DOHH2 (cell line): ENCODE measurements around the gene CNTN4.

Experiments used
- H3F3A ChIP-seq: fragments of 200-600 bp; sonication (generic), shearing (Covaris generic); 2 replicates; pipeline ENCODE4 v1.6.0; 2016; ENCODE audit warnings: antibody characterized with exemption, mild to moderate bottlenecking; ENCODE audit not compliant: control insufficient read depth, insufficient read depth
- H3K27ac ChIP-seq: fragments of 200-600 bp; sonication (generic); 2 replicates; pipeline ENCODE4 v1.5.1; 2014; ENCODE audit warnings: low read depth, mild to moderate bottlenecking, low read length, moderate library complexity
- H3K27me3 ChIP-seq: fragments of 200-600 bp; sonication (generic); 2 replicates; pipeline ENCODE4 v1.6.1; 2014; ENCODE audit warnings: mild to moderate bottlenecking, low read length, mixed read lengths; ENCODE audit not compliant: control insufficient read depth
- H3K36me3 ChIP-seq: fragments of 200-600 bp; sonication (generic); 2 replicates; pipeline ENCODE4 v1.6.1; 2014; ENCODE audit warnings: mild to moderate bottlenecking, low read length, moderate library complexity, mixed read lengths; ENCODE audit not compliant: control insufficient read depth
- H3K4me1 ChIP-seq: fragments of 200-600 bp; sonication (generic); 2 replicates; pipeline ENCODE4 v1.6.1; 2014; ENCODE audit warnings: mild to moderate bottlenecking, low read length, mixed read lengths; ENCODE audit not compliant: control insufficient read depth
- H3K4me2 ChIP-seq: fragments of 200-600 bp; sonication (generic); 2 replicates; pipeline ENCODE4 v1.6.0; 2014; ENCODE audit warnings: mild to moderate bottlenecking, low read length, moderate library complexity
- H3K4me3 ChIP-seq: fragments of 200-600 bp; sonication (generic); 2 replicates; pipeline ENCODE4 v1.5.1; 2014; ENCODE audit warnings: mild to moderate bottlenecking, low read length, mixed read lengths
- H3K79me2 ChIP-seq: fragments of 200-600 bp; sonication (generic); 2 replicates; pipeline ENCODE4 v1.6.1; 2014; ENCODE audit warnings: mild to moderate bottlenecking, low read length, mixed read lengths; ENCODE audit not compliant: control insufficient read depth
- H3K9me2 ChIP-seq: fragments of 200-600 bp; sonication (generic); replicated peaks from 2 replicates; pipeline ENCODE4 v1.6.1; 2014; ENCODE audit warnings: mild to moderate bottlenecking, low read length, mixed read lengths; ENCODE audit not compliant: control insufficient read depth
- H3K9me3 ChIP-seq: fragments of 200-600 bp; sonication (generic); 2 replicates; pipeline ENCODE4 v1.6.1; 2014; ENCODE audit warnings: antibody characterized with exemption, low read length, mixed read lengths; ENCODE audit not compliant: control insufficient read depth, insufficient read depth
- H4K20me1 ChIP-seq: fragments of 200-600 bp; sonication (generic); 2 replicates; pipeline ENCODE4 v1.6.0; 2014; ENCODE audit warnings: low read depth, mild to moderate bottlenecking, antibody characterized with exemption, low read length, moderate library complexity; ENCODE audit not compliant: control insufficient read depth, insufficient read depth
- EZH2phosphoT487 ChIP-seq: fragments of 200-600 bp; sonication (generic); IDR thresholded peaks from 2 replicates; pipeline ENCODE4 v1.6.1; 2017; ENCODE audit warnings: borderline replicate concordance, mild to moderate bottlenecking, antibody characterized with exemption, low read length, moderate library complexity, mixed read lengths
- TF ChIP-seq, protein P1 (sequence below): fragments of 200-600 bp; sonication (generic); IDR thresholded peaks from one replicate; pipeline ENCODE4 v1.5.1; 2014; ENCODE audit warnings: antibody characterized with exemption, mild to moderate bottlenecking, low read depth, low read length; ENCODE audit not compliant: poor library complexity, severe bottlenecking

Gene CNTN4

DNA sequence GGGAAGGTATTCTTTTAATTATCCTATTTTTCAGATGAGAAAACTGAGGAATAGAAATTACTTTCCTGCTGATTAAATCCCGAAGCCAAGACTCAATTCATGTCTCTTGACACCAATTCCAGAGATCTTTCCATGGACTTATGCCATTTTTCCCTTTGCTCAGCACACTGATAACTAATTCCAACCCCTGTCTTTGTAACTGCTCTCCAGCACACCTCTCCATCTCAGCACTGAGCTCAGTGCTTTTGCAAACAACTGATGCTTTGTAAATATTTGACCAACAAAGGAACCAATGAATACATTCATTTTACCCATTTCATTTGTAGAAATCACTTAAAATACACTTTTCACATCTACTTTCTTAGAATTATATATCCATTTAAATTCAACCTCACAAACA, 762.5 kb downstream of the CNTN4 start:
- H3K9me2 ChIP-seq = no peaks in the 10 kb centered on the region
- H3K36me3 ChIP-seq = no peaks in the 10 kb centered on the region

DNA sequence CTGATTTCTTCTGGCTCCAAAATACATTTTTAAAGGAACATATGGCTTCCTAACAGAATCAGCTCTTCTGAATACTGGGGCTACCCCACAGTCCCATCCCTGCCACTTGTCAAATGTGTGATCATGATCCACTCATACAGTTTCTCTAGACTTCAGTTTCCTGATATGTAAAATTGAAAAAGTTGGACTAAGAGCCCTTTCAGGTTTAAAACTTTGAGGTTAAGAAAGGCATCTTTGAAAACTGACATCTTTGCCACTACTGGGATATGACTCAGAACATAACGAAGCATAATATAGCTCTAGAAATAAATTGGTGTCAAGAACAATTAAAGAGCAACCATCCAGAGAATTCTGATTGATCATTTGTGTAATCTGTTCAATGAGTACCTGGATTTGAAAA, 763.3 kb downstream of the CNTN4 start:
- Histone ChIP-seq H3K36me3 (no peaks in the 10 kb centered on the region), H3K9me2 (no peaks in the 10 kb centered on the region), H3K27me3 (no peaks in the 10 kb centered on the region), H3K4me3 (no peak overlapping the region), H3F3A (no peaks in the 10 kb centered on the region), H4K20me1 (no peaks in the 10 kb centered on the region), H3K9me3 (no peaks in the 10 kb centered on the region), H3K79me2 (no peaks in the 10 kb centered on the region), H3K27ac (no peak overlapping the region), H3K4me2 (no peak overlapping the region), H3K4me1 (no peaks in the 10 kb centered on the region)
- TF ChIP-seq, protein P1, sequence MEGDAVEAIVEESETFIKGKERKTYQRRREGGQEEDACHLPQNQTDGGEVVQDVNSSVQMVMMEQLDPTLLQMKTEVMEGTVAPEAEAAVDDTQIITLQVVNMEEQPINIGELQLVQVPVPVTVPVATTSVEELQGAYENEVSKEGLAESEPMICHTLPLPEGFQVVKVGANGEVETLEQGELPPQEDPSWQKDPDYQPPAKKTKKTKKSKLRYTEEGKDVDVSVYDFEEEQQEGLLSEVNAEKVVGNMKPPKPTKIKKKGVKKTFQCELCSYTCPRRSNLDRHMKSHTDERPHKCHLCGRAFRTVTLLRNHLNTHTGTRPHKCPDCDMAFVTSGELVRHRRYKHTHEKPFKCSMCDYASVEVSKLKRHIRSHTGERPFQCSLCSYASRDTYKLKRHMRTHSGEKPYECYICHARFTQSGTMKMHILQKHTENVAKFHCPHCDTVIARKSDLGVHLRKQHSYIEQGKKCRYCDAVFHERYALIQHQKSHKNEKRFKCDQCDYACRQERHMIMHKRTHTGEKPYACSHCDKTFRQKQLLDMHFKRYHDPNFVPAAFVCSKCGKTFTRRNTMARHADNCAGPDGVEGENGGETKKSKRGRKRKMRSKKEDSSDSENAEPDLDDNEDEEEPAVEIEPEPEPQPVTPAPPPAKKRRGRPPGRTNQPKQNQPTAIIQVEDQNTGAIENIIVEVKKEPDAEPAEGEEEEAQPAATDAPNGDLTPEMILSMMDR = no peak
- TF ChIP-seq EZH2phosphoT487 = no peak

More for the DNA sequence above, 762.5 kb downstream of the CNTN4 start:
- no peak overlapping the region for H3K4me3 ChIP-seq
- H3K4me2 ChIP-seq = no peak overlapping the region
- no peaks in the 10 kb centered on the region for H3F3A ChIP-seq
- TF ChIP-seq, protein P1 = no peak
- no peak for TF ChIP-seq EZH2phosphoT487
- H3K9me3 ChIP-seq = no peaks in the 10 kb centered on the region
- no peak overlapping the region for H3K27ac ChIP-seq
- no peaks in the 10 kb centered on the region for H4K20me1 ChIP-seq
- no peaks in the 10 kb centered on the region for H3K27me3 ChIP-seq
- H3K79me2 ChIP-seq = no peaks in the 10 kb centered on the region
- no peaks in the 10 kb centered on the region for H3K4me1 ChIP-seq

DNA sequence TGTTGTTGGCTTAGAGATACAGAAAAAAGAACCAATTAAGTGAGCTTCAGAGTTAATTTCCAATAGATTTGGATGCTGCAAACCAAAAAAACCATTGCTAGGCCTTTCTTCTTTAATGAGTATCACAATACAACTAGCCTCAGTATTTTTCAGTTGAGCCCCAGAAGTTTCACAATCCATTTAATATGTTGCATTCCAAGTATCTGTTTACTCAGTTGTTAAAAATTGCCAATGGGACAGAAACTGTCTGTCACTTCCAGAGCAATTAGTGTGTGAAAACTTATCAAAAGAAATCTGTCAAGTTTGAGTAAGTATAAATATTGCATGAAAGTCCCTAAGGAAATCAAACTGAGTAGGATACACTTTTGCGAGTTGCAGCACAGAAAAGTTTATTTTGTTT, 763.7 kb downstream of the CNTN4 start:
- no peak overlapping the region for H3K4me3 ChIP-seq
- TF ChIP-seq, protein P1 = no peak
- no peak for TF ChIP-seq EZH2phosphoT487

DNA sequence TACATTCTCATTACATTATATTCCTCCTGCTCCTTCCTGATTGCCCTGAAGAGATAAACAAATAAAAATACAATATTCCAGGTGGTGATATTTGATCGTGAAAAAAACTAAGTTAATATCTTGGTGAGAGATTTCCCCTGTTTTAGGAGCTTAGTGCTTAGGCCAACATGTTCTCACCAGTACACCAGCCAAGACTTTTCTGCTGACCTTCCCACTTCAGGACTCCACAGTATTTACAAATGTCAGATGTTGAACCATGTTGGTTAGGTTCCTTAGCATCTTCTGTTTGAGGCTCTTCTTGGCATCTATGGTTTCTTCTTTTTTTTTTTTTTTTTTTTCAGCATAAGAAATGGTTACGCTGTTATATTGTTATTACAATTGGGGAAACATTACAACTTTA, 764.5 kb downstream of the CNTN4 start:
- TF ChIP-seq, protein P1 = no peak
- no peak for TF ChIP-seq EZH2phosphoT487
- Histone ChIP-seq H3K4me1 (no peaks in the 10 kb centered on the region), H3K4me2 (no peak overlapping the region), H3K79me2 (no peaks in the 10 kb centered on the region), H3K27ac (no peak overlapping the region), H3K4me3 (no peak overlapping the region), H3K36me3 (no peaks in the 10 kb centered on the region), H4K20me1 (no peaks in the 10 kb centered on the region), H3F3A (no peaks in the 10 kb centered on the region), H3K9me3 (no peaks in the 10 kb centered on the region), H3K9me2 (no peaks in the 10 kb centered on the region), H3K27me3 (no peaks in the 10 kb centered on the region)

More for the DNA sequence above, 763.7 kb downstream of the CNTN4 start:
- H3K79me2 ChIP-seq = no peaks in the 10 kb centered on the region
- H3K4me1 ChIP-seq = no peaks in the 10 kb centered on the region
- H3K9me3 ChIP-seq = no peaks in the 10 kb centered on the region
- H3K27me3 ChIP-seq = no peaks in the 10 kb centered on the region
- no peak overlapping the region for H3K27ac ChIP-seq
- no peaks in the 10 kb centered on the region for H3F3A ChIP-seq
- no peak overlapping the region for H3K4me2 ChIP-seq
- no peaks in the 10 kb centered on the region for H4K20me1 ChIP-seq
- H3K9me2 ChIP-seq = no peaks in the 10 kb centered on the region
- H3K36me3 ChIP-seq = no peaks in the 10 kb centered on the region
